ENCODE measurements around the gene RNGTT.

- TF ChIP-seq CTCF (IDR thresholded peaks at IDR 0.05; ENCODE audit: low read depth, low read length) (no peak), POLR2A (IDR thresholded peaks at IDR 0.05; ENCODE audit: extremely low read depth, insufficient read length) (no peak), MAX (IDR thresholded peaks at IDR 0.05; ENCODE audit: low read depth, low read length) (no peak), MYC (IDR thresholded peaks at IDR 0.05; ENCODE audit: low read depth, low read length) (no peak)
These were observed 322.1 kb downstream of the RNGTT start for GRCh38 chr6:88641178-88641903.

Data from NB4 (cell line).